T-helper 2 cell treated with Interferon-gamma antibody and Interleukin-4, amounts not matched to agents 100 ng/mL and 5 ng/mL, for 36 hours (primary cell): Measurements from ENCODE around the gene STAC3. TPM values are rescaled to one million over a fixed set of nuclear protein-coding genes. Genes with fewer than 3 reads are reported as not detected.

Source experiments
- intact Hi-C: fragments of 100-400 bp; cut with micrococcal nuclease; formaldehyde crosslinking; loops from one replicate; pipeline ENCODE4 v1.15.1; 2023
- total RNA-seq: library from RNA; stranded (reverse); gene quantifications from 2 replicates; pipeline ENCODE4 v1.2.3, GENCODE V29; 2022

Gene STAC3
- total RNA-seq, 1 donor from 2014 or later, result 9.1 TPM

DNA sequence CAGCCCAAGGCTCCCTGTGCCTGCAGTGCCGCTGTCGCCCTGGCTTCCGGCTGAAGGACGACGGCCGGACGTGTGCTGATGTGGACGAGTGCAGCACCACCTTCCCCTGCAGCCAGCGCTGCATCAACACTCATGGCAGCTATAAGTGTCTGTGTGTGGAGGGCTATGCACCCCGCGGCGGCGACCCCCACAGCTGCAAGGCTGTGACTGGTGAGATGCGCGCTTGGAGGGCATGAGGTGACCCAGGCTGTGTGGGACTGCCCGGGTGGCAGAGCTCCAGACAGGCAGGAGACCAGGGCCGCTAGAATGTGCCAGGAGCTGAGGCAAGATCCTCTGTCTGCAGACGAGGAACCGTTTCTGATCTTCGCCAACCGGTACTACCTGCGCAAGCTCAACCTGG is 54.0 kb downstream of the STAC3 start:
- intact Hi-C loops, result no loop called here

DNA sequence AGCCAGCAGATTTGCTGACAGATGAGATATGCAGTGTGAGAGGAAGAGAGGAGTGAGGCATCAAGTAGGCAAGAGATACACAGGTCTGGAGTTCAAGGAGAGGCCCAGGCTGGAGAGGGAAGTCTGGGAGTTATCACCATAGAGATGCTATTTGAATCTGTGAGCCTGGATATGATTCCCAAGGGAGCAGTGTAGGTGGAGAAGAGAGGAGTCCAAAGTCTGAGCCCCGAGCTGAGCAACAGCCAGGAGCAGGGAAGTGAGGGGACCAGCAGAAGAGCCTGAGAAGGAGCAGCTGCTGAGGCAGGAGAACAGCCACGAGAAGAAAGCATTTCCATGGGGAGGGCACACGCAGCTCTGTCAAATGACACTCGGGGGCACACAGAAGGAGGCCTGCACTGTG is 54.5 kb downstream of the STAC3 start:
- intact Hi-C loops, result no loop called here

DNA sequence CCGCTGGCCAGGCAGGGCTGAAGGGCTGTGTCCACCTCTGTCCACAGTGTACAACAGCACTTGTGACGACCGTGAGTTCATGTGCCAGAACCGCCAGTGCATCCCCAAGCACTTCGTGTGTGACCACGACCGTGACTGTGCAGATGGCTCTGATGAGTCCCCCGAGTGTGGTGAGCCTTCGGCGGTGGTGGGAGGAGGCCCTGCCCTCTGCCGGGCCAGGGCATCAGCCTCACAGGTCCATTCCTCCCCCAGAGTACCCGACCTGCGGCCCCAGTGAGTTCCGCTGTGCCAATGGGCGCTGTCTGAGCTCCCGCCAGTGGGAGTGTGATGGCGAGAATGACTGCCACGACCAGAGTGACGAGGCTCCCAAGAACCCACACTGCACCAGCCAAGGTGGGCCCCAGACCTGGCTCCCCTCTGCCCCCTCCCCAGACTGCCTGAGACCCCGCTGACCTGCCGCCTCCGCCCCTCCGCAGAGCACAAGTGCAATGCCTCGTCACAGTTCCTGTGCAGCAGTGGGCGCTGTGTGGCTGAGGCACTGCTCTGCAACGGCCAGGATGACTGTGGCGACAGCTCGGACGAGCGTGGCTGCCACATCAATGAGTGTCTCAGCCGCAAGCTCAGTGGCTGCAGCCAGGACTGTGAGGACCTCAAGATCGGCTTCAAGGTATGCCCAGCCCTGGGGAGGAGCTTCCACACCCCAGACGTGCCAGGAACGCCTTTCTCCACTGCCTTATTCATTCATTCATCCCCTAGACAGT is 55.2 kb downstream of the STAC3 start:
- intact Hi-C loops, result no loop called here

DNA sequence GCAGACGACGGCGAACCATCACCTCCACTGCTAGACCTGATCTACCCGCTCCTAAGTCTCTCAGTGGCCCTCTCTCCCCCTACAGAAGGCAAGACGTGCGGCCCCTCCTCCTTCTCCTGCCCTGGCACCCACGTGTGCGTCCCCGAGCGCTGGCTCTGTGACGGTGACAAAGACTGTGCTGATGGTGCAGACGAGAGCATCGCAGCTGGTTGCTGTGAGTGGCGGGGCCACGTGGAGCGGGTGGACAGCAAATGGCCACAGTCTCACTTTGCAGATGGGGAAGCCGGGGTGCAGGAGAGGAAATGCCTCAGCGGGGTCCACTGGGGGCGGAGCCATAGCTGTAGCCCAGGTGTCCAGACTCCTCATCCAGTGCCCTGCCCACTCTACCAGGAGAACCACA is 55.8 kb downstream of the STAC3 start:
- intact Hi-C loops, result no loop called here

DNA sequence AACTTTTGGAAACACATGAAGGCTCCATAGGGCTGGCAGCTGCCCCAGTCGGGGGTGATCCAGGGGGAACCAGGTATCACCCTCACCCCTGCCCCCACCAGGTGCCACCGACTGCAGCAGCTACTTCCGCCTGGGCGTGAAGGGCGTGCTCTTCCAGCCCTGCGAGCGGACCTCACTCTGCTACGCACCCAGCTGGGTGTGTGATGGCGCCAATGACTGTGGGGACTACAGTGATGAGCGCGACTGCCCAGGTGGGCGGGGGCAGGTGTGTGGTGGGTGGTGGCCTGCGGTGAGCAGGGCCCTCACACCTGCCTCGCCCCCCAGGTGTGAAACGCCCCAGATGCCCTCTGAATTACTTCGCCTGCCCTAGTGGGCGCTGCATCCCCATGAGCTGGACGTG is 56.7 kb downstream of the STAC3 start:
- intact Hi-C loops, result no loop called here

DNA sequence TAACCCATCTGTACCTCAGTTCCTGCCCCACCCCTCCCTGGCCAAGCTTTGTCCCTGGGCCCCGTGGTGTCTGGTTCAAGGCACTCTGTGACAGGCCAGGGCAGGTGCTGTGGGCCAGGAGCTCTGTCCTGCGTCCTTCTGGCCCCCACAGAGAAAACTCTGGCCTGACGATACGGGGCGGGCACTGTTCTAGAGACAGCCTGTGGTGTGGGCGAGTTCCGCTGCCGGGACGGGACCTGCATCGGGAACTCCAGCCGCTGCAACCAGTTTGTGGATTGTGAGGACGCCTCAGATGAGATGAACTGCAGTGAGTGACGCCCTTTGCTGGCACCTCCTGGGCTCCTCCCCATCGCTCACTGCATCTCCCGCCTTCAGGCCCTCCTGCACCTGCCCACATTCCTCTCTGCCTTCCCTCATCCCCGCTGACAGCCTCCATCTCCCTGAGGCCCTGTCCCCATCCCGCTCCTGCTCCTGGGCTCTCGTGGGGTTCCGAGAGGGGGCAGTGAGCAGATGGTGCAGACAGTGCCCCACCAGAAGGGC is 57.2 kb downstream of the STAC3 start:
- intact Hi-C loops, result no loop called here

Other genes starting within 250 kb of the STAC3 start
- gene ZBTB39, start 244.6 kb downstream of the STAC3 start, total RNA-seq, result 8.8 and 9.5 TPM in 2 replicates
- gene TAC3, start 234.7 kb downstream of the STAC3 start, total RNA-seq, result not detected in 2 replicates
- 0.64 and 1.2 TPM in 2 replicates for gene MYO1A, start 201.1 kb downstream of the STAC3 start, total RNA-seq
- gene NEMP1, start 172.4 kb downstream of the STAC3 start, total RNA-seq, result 48.4 and 50.4 TPM in 2 replicates
- 11.0 and 11.9 TPM in 2 replicates for gene NAB2, start 162.1 kb downstream of the STAC3 start, total RNA-seq
- gene STAT6, start 139.8 kb downstream of the STAC3 start, total RNA-seq, result 193 and 194 TPM in 2 replicates
- 0.57 and 0.91 TPM in 2 replicates for gene LRP1, start 122.7 kb downstream of the STAC3 start, total RNA-seq
- gene LRP1-AS, start 103.6 kb downstream of the STAC3 start, total RNA-seq, result not detected in 2 replicates
- gene NXPH4, start 34.4 kb downstream of the STAC3 start, total RNA-seq, result 0.43 and 1.0 TPM in 2 replicates
- 176 and 178 TPM in 2 replicates for gene SHMT2, start 21.5 kb downstream of the STAC3 start, total RNA-seq
- 65.1 and 67.2 TPM in 2 replicates for gene R3HDM2, start 179.9 kb upstream of the STAC3 start, total RNA-seq
- gene INHBC, start 183.6 kb upstream of the STAC3 start, total RNA-seq, result not detected in 2 replicates
- not detected in 2 replicates for gene INHBE, start 204.1 kb upstream of the STAC3 start, total RNA-seq
- gene GLI1, start 208.6 kb upstream of the STAC3 start, total RNA-seq, result 1.8 and 2.2 TPM in 2 replicates
- 171 and 172 TPM in 2 replicates for gene ARHGAP9, start 228.7 kb upstream of the STAC3 start, total RNA-seq
- 189 and 195 TPM in 2 replicates for gene MARS1, start 236.9 kb upstream of the STAC3 start, total RNA-seq